GM12892 (cell line): ENCODE data around the gene SLC25A26.

Source experiments
- POLR2A ChIP-seq: IDR thresholded peaks from 2 replicates; pipeline ENCODE4 v1.6.1; 2011; ENCODE audit warnings: low read depth, low read length, control low read depth
- TAF1 ChIP-seq: IDR thresholded peaks from 2 replicates; pipeline ENCODE4 v1.6.1; 2011; ENCODE audit warnings: low read depth, mild to moderate bottlenecking, control low read depth, low read length, borderline replicate concordance

- TF ChIP-seq TAF1 (no peak), POLR2A (no peak)
These were observed 163.4 kb downstream of the SLC25A26 start for GRCh38 chr3:66383998-66384745.
